Central memory CD8-positive, alpha-beta T cell (primary cell): ENCODE results near the gene MEF2A.
"Not testable (repeated sequence)": the region's sequence is repeated elsewhere in the genome, so short reads cannot be mapped to it uniquely, and the experiment has no call there.

Experiments used
- ATAC-seq: fragments of 150-1000 bp; cut with Tn5 transposase; replicated peaks from 2 replicates; pipeline ENCODE4 v1.10.0; 2022; ENCODE audit warnings: mild to moderate bottlenecking, moderate FRiP score, moderate number of reproducible peaks; ENCODE audit not compliant: poor library complexity, severe bottlenecking; ENCODE audit errors: extremely low read depth
- DNase-seq, 2 donors: peaks; one replicate each; pipeline ENCODE4 v3.0.0; 2021; ENCODE audit warnings: low spot score in 2 of 2
- H3K27ac Mint-ChIP-seq: one replicate; pipeline ENCODE4 v1.8.0; 2022; ENCODE audit warnings: low read depth, mild to moderate bottlenecking, moderate library complexity, mixed read lengths
- H3K27me3 Mint-ChIP-seq: one replicate; pipeline ENCODE4 v1.8.0; 2022; ENCODE audit warnings: mixed read lengths
- H3K36me3 Mint-ChIP-seq: one replicate; pipeline ENCODE4 v1.8.0; 2022; ENCODE audit warnings: mild to moderate bottlenecking, moderate library complexity, mixed read lengths; ENCODE audit not compliant: insufficient read depth
- H3K4me1 Mint-ChIP-seq: one replicate; pipeline ENCODE4 v1.8.0; 2022; ENCODE audit warnings: mixed read lengths
- H3K4me3 Mint-ChIP-seq: one replicate; pipeline ENCODE4 v1.8.0; 2022; ENCODE audit warnings: mild to moderate bottlenecking, moderate library complexity, mixed read lengths
- H3K9me3 Mint-ChIP-seq: one replicate; pipeline ENCODE4 v1.8.0; 2022; ENCODE audit warnings: mixed read lengths

Gene MEF2A

GRCh38 chr15:99734575-99734974, 168.8 kb downstream of the MEF2A start:
- DNase-seq: no peak
- H3K4me1 Mint-ChIP-seq: peaks cover 19% of the 10 kb centered on the region
- peaks cover 3% of the 10 kb centered on the region for H3K36me3 Mint-ChIP-seq
- H3K27me3 Mint-ChIP-seq: no peaks in the 10 kb centered on the region
- ATAC-seq: no peak
- peak overlapping the region; percentile 41 for H3K4me3 Mint-ChIP-seq
- no peak overlapping the region for H3K27ac Mint-ChIP-seq
- H3K9me3 Mint-ChIP-seq: no peaks in the 10 kb centered on the region

DNA sequence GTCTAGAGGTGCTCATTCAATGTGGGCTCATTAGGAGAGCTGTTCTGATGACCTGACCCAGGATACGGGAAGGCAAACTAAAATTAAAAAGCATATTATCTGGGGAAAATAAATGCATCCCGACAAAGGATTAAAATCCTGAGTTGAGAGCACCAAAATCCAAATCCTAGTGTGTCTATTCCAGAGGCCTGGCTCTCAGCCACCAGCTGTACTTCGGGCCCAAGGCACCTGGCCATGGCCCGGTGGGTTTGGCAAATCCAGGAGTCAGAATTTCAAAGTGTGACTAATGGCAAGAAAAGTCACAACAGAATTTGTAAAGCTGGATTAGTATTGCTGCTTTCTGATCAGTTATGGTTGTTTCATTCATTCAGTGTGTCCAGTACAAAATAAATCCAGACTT, 170.1 kb downstream of the MEF2A start:
- Mint-ChIP-seq H3K27me3 (no peaks in the 10 kb centered on the region), H3K36me3 (peaks cover 3% of the 10 kb centered on the region), H3K4me3 (no peak overlapping the region), H3K4me1 (peaks cover 16% of the 10 kb centered on the region), H3K27ac (no peak overlapping the region), H3K9me3 (no peaks in the 10 kb centered on the region)
- DNase-seq: no peak
- no peak for ATAC-seq

- Mint-ChIP-seq H3K27ac (no peak overlapping the region), H3K36me3 (peaks cover 3% of the 10 kb centered on the region), H3K27me3 (no peaks in the 10 kb centered on the region), H3K9me3 (no peaks in the 10 kb centered on the region), H3K4me1 (peaks cover 11% of the 10 kb centered on the region), H3K4me3 (no peak overlapping the region)
- ATAC-seq: no peak
- DNase-seq: no peak
These were observed 170.9 kb downstream of the MEF2A start for GRCh38 chr15:99736702-99737101.

GRCh38 chr15:99738021-99738847, 172.4 kb downstream of the MEF2A start:
- H3K27ac Mint-ChIP-seq: no peak overlapping the region
- no peaks in the 10 kb centered on the region for H3K27me3 Mint-ChIP-seq
- no peaks in the 10 kb centered on the region for H3K36me3 Mint-ChIP-seq
- H3K4me1 Mint-ChIP-seq: peaks cover 5% of the 10 kb centered on the region
- no peak for ATAC-seq
- H3K9me3 Mint-ChIP-seq: no peaks in the 10 kb centered on the region
- no peak overlapping the region for H3K4me3 Mint-ChIP-seq
- DNase-seq: no peak

DNA sequence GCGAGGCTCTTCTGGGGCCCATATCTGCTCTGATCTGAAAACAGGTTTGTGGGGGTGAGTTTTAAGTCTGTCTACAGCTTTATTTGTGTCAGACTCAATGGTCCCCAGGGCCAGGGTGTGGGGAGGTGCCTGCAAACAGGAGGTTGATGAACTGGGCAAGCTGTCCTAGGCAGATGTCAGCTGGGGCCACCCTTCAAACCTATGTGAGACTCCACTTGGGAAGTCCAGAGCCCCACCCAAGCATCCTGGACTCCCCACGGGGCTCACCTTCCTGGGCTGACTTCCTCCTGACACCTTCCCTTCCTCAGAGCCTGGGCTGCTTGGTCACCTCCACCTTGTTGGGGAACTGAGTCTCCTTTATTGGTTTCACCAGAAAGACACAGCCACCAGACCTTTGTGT, 176.1 kb downstream of the MEF2A start:
- no peaks in the 10 kb centered on the region for H3K4me1 Mint-ChIP-seq
- no peak for DNase-seq
- H3K36me3 Mint-ChIP-seq: no peaks in the 10 kb centered on the region
- no peak for ATAC-seq
- peaks cover 29% of the 10 kb centered on the region for H3K27me3 Mint-ChIP-seq
- no peak overlapping the region for H3K27ac Mint-ChIP-seq
- no peak overlapping the region for H3K4me3 Mint-ChIP-seq
- no peaks in the 10 kb centered on the region for H3K9me3 Mint-ChIP-seq

DNA sequence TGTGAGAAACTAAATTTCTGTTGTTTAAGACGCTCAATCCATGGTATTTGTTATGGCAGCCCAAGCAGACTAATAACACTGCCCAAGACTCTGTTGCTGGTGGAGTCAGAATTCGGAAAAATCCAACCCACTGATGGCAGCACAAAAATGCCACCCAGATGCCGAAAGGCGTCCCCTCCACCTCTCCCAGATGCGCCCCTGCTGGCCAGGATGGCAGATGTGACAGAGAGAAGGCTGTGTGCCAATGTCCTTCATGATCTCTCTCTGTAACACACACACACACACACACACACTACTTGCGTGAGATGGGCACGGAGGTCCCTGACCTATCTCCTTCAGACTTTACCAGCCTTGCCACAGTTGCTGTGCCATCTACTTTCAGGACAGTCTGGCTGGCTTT, 178.4 kb downstream of the MEF2A start:
- H3K4me3 Mint-ChIP-seq: no peak overlapping the region

DNA sequence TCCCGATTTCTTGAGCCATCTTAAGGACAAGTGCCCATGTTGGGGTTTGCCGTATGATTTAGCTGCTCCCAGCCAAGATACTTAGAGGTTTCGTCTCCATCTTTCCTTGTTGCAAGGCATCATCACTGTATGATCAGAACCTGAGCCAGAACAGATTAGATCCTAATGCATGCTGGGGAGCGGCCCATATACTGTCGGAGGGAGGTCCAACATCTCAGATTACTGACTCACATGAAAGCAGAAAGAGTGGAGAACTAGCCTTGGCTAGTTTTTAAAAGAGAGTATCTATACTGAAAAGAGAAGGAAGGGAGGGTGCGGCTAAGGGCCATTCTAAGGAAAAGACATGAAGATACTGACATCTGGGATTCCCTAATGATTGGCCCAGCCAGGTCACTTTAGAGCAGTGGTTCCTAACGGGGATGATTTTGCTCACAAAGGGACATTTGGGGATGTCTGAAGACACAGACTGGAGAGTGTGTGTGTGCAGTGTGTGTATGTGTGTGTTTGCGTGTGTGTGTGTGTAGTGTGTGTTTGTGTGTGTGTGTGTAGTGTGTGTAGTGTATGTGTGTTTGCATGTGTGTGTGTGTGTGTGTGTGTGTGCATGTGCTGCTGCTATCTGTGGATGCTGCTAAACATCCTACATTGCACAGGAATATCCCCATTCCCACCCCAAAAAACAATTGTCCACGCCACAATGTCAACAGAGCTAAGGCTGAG, 179.7 kb downstream of the MEF2A start:
- no peak for ATAC-seq
- Mint-ChIP-seq H3K27ac (no peak overlapping the region), H3K9me3 (no peaks in the 10 kb centered on the region), H3K4me3 (no peak overlapping the region), H3K27me3 (peaks cover 30% of the 10 kb centered on the region), H3K36me3 (no peaks in the 10 kb centered on the region), H3K4me1 (no peaks in the 10 kb centered on the region)
- no peak for DNase-seq

More for the DNA sequence above, 178.4 kb downstream of the MEF2A start:
- DNase-seq (no peak), ATAC-seq (no peak)
- no peak overlapping the region for H3K27ac Mint-ChIP-seq
- no peaks in the 10 kb centered on the region for H3K9me3 Mint-ChIP-seq
- peaks cover 30% of the 10 kb centered on the region for H3K27me3 Mint-ChIP-seq
- H3K36me3 Mint-ChIP-seq: no peaks in the 10 kb centered on the region
- H3K4me1 Mint-ChIP-seq: no peaks in the 10 kb centered on the region

- H3K4me3 Mint-ChIP-seq: no peak overlapping the region
- DNase-seq (no peak), ATAC-seq (no peak)
- no peak overlapping the region for H3K27ac Mint-ChIP-seq
- no peaks in the 10 kb centered on the region for H3K4me1 Mint-ChIP-seq
- no peaks in the 10 kb centered on the region for H3K9me3 Mint-ChIP-seq
- no peaks in the 10 kb centered on the region for H3K36me3 Mint-ChIP-seq
- peaks cover 26% of the 10 kb centered on the region for H3K27me3 Mint-ChIP-seq
These were observed 183.6 kb downstream of the MEF2A start for GRCh38 chr15:99749386-99749785.

- H3K4me1 Mint-ChIP-seq, H3K4me3 Mint-ChIP-seq, ATAC-seq, DNase-seq, H3K27ac Mint-ChIP-seq, H3K9me3 Mint-ChIP-seq, H3K36me3 Mint-ChIP-seq: not testable (repeated sequence)
- peaks cover 17% of the 10 kb centered on the region for H3K27me3 Mint-ChIP-seq
These were observed 184.5 kb downstream of the MEF2A start for GRCh38 chr15:99750326-99750725.

- H3K4me1 Mint-ChIP-seq: peaks cover 6% of the 10 kb centered on the region
- H3K9me3 Mint-ChIP-seq: no peaks in the 10 kb centered on the region
- no peak overlapping the region for H3K27ac Mint-ChIP-seq
- ATAC-seq (no peak), DNase-seq (no peak)
- H3K4me3 Mint-ChIP-seq: no peak overlapping the region
- H3K27me3 Mint-ChIP-seq: no peaks in the 10 kb centered on the region
- H3K36me3 Mint-ChIP-seq: no peaks in the 10 kb centered on the region
These were observed 186.8 kb downstream of the MEF2A start for GRCh38 chr15:99752556-99752955.

DNA sequence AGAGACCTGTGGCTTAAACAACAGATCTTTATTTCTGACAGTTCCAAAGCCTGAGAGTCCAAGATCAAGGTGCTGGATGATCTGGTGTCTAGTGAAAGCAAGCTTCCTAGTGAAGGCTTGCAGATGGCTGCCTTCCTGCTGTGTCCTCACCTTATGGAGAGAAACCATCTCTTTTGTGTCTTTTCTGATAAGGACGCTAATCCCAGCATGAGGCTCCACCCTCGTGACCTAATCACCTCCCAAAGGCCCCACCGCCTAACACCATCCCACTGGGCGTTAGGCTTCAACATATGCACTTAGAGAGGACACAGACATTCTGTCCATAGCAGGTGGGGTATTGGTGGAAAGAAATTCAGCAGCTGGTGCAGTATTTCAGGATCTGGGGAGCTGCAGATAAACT, 187.3 kb downstream of the MEF2A start:
- Mint-ChIP-seq H3K27ac (no peak overlapping the region), H3K27me3 (no peaks in the 10 kb centered on the region), H3K9me3 (no peaks in the 10 kb centered on the region), H3K4me1 (peaks cover 6% of the 10 kb centered on the region), H3K4me3 (no peak overlapping the region), H3K36me3 (no peaks in the 10 kb centered on the region)
- DNase-seq (no peak), ATAC-seq (no peak)

DNA sequence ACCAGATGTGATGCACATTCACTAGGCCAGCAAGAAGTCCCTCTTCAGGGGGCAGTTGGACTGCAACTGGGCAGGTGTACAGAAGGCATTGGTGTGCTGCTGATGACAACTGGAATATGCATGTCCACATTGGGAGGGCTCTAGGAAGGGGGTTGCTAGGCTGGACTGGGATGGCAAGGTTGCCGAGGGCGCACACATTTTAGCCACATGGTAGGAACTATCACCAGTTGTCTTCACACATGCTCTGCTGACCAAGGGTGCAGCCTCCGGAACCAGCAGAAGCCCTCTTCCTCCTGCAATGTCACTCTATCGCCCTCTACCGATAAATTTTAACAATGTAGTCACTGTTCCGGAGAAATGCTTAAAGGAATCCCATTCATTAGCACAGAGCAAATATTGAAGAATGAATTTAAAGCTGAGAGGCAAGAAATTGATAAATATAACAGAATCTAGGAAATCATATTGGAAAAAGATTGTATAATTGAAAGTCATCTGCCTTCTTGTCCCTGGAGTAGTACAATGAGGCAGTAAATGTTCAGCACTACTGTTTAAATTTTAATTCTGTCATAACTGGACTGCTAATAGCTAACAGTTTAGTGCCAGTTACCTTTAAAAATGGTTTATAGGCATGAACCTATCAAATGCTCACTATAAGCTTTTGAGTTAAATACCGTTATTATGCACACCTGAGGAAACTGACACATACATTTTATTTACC, 190.1 kb downstream of the MEF2A start:
- H3K36me3 Mint-ChIP-seq: no peaks in the 10 kb centered on the region
- no peaks in the 10 kb centered on the region for H3K9me3 Mint-ChIP-seq
- H3K4me3 Mint-ChIP-seq: no peak overlapping the region
- DNase-seq (no peak), ATAC-seq (peak; percentile 78)
- H3K27me3 Mint-ChIP-seq: no peaks in the 10 kb centered on the region
- peaks cover 6% of the 10 kb centered on the region for H3K4me1 Mint-ChIP-seq
- H3K27ac Mint-ChIP-seq: no peak overlapping the region
